ENCODE results near the gene ETV6.
A peak's percentile ranks its signal among the peaks of the same experiment; 100 is the strongest.

ETV6 gene

DNA sequence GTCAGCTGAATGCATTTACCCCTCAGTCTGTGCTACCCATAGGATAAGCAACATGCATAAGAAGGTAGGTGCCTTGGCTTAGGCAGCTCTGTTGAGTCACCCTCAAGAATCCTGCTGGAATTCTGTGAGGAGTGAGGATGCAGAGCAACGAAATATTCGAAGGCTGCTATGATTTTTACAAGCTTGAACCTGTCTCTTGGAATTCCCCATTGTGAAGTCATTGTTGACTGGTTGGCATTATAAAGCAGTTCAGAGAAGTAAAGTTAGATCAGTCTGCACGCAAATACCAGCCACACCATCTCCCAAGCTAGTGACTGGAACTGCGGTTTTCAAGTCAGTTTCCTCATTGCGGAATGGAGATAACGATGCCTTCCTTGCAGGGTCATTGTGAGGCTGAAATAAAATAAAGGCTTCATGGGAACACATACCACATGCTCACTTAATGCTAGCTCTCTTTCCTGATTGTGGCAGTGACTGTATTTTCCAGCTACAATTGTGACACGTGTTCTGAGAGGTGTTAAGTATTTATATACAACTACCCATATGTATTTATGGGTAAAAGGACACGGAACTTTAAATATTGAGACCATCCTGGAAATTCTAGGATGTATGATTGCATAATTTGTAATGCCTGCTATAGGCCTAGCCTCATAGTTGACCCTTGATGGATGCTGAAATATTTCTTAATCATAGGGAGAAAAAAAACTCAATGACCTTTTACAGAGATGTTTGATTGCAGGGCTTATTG lies 96.7 kb downstream of the ETV6 start:
- DNase-seq: no peak

GRCh38 chr12:11746940-11747716 lies 97.7 kb downstream of the ETV6 start:
- DNase-seq: no peak

GRCh38 chr12:11747969-11748368 lies 98.5 kb downstream of the ETV6 start:
- DNase-seq: no peak

DNA sequence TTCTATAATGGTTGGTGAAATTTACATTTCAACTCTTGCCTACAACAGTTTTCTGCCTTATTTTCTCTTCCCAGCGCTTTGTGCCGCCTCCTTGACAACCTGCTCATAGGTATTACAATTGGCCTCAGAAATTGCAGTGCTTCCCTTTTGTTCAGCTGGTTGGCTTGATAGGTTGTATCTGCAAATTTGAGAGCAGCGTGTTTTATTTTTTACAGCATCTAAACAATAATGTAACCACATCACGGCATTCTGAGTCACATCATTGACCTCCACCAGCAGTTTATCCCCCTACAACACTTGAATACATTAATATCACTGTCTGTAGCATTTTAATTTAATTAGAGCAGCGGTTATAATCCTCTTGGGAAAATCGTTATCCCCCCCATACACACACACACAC lies 99.4 kb downstream of the ETV6 start:
- no peak for DNase-seq

DNA sequence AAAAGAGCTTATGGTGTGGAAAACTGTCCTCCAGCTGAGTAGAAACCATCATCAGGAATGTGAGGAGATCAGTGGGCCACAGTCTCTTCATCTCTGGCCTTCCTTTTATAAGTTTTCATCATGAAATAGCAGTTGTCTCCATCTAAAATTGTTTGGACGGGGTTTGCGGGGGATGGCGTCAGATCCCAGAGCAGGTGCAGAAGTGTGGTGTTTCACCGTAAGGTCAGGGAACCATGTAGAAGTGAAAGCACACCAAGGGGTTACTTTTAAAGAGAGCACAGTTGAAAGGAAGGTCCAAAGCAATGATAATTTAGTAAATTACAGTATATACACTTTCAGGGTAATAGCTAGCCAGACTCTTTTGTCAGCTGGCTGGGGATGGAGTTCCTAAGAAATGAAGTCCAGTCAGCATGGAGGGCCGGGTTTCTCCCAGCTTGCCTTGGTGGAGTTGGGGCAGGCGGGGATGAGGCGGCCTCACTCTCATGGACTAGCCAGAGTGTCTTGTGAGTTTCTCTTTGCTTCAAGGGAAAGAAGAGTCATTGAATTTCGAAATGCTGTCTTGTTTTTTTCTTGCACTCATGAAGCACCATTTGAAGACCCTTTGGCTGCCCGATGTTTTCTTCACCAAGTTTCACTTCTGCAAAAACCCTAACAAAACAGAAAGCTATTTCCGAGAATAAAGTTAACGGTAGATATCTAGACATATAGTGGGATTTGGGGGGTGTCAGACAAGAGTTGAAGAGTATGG lies 100.6 kb downstream of the ETV6 start:
- no peak for DNase-seq

DNA sequence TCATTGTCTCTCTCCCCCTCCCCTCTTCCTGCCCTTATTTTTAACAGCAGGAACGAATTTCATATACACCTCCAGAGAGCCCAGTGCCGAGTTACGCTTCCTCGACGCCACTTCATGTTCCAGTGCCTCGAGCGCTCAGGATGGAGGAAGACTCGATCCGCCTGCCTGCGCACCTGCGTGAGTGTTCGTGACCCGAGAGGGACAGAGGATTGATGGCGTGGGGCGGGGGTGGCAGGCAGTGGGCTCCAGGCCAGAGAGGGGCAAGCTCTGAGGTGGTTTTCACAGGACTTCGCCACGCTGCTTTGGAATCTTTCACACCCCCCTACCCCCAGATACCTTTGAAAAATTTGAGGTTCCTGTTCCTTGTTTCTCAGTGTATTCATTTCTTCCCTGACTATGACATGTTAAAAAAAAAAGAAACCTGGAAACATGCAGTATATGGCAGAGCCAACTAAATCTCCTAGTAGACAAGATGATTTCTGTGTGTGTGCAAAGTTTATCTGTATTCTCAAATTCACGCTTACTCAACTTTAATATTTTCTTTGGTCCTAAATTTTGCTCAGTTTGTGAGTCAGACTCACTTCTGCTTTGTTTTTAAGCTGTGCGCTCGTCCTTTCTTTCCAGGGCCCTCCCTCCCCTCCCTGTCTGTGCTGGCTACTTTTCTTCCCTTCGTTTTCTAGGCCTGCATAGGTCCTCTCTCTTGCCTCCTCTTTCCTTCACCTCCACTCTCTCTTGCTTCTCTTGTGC lies 103.1 kb downstream of the ETV6 start:
- DNase-seq: no peak

DNA sequence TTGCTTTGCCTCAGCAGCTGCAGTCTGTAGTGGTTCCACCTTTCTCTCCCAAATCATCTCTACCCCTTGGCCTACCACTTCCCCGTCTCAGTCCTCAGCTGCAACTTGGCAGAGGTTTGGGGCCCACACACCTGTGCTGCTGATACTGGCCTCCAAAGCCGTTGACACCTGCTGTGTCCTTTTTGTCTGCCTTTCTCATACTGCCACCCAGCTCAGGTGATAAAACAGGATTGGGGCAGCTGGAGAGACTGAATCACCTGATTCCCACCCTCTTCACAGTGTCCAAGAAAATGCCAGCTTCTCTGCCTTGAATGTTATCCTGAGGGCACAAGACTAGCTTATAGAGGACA lies 103.7 kb downstream of the ETV6 start:
- DNase-seq: peak; percentile 88

DNA sequence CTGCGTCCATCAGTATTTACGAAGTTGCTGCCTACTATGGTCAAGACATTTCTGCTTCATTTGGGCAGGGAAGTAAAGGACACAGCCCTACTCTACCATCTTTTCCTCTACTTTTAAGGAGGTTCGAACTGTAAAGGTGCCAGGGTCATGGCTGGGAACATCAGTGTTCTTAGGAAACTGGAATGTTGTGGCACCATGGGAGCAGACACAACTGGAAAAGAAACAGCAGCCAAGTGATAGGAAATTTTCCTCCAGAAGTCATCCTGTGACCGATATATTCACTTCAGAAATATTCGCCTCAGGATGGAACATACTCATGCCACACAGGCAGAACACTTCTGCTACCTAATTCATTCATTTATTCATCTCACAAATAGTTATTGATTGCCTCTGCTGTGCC lies 104.4 kb downstream of the ETV6 start:
- no peak for DNase-seq

GRCh38 chr12:11754256-11754655 lies 104.8 kb downstream of the ETV6 start:
- DNase-seq: no peak

DNA sequence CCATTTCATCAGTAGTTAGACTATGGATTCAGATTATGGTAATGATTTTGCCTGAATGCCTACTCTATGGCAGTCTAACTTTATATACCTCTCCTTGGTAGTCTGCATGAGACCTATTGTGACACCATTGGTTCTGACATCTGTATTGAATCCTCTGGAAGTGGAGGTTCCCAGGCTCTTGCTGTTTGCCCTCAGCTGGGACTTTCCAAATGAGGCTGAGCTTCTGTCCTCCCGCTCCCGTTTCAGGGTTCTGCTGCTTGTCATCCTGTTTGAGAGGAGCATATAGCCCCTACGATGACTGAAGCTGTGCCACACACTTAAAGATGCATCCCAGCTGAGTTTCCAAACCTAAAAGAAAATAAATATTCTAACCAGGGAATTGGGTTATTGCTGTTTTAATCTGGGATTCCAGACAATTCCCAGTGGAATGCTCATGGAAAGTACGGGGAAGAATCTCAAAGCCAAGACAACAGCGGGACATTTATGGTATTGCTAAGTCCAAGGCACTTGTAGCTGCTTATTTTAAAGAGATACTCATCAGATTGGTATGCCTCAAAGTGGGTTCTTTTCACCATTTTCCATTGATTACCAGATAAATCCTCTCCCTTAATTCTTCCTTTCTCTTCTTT lies 105.9 kb downstream of the ETV6 start:
- DNase-seq: no peak

DNA sequence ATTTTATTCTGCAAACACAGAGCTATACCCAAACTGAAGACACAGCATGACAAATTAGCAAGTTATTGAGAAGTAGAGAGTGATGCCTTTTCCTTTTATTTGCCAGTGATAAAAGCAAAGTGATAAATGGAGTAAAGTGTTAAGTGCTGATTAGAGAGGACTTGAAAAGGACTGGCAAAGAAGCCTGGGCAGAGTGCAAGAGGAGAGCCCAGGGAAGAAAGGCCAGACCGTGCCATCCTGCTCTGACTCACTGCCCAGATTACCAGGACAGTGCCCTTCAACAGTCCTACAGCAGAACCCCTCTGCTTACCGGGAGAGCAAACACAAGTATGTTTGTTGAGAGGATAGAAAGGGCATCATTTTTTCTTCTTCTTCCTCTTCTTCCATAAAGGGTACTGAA lies 106.5 kb downstream of the ETV6 start:
- DNase-seq: no peak

DNA sequence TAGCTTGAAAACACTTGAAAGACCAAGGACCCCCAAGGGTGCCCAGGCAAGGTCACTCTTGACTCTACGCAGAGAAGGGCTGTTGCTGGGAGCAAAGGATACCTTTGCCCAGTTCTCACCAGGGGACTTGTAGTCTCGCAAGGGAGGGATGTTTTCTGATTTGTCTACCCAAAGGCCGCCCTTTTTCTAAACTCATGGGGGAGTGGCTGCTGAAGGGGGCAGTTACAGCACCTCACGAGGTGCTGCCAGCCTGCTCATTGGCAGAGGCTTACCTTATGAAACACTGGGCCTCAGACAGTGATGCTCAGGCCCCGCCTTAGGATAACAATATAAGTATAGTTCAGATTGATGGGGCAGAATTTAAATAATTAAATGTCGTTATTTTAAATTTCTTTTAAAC lies 107.0 kb downstream of the ETV6 start:
- no peak for DNase-seq

DNA sequence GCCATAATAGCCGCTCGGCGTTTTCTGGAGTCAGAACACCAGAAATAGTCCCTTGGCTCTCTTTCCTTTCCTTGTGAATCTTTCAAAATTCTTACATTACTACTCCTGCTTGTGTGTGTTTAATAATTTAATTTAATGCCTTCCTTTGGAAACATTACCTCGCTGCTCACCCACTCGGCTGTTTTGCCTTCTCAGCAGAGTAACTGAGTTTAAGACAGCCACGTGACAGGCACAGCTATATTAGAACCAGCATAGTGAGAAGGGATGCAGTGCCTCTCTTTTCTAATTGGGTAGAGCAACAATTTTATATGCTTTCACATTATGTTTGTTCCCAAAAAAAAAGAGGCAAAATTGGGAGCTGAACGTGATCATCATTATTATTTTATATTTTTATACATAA lies 107.6 kb downstream of the ETV6 start:
- DNase-seq: no peak

- no peak for DNase-seq
Measured at GRCh38 chr12:11757531-11757930, 108.1 kb downstream of the ETV6 start.

DNA sequence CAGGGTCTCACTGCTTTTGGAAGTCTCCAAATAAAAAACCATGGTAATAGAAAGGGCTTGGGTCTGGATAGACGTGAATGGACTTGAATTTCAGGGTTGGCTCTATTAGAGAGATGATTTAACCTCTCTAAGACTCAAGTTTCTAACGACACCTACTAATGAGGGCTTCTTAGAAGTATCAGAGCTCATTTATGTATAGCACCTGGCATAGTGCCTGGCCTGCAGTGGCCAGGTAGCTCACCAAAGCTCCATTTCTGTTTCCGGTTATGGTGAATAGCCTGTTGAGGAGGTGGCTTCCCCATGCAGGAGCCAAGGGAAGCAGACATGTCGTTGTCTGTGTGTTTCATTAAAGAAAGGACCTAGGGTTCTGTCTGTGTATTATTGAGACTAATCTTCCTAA lies 108.6 kb downstream of the ETV6 start:
- peak; percentile 81 for DNase-seq

GRCh38 chr12:11758510-11759493 lies 109.3 kb downstream of the ETV6 start:
- DNase-seq: no peak

- DNase-seq: no peak
Measured at GRCh38 chr12:11759494-11759878, 110.0 kb downstream of the ETV6 start.

DNA sequence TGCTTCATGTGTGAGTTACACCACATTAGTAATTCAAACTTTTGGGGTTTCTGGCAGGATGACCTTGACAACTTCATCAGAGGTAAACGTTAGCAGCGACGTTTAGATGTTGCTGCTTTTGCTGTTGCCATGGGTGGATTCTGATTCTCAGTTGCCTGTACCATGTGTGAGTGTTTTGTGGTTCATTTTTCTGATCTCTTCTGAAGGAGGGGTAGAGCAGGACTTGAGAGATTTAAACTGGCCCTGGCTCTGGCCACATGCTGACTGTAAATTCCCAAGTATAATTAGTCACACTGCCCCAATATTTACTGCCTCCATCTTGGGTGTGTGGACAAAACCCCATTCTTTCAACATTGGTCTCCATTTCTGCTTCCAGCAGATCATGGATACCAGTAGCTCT lies 110.4 kb downstream of the ETV6 start:
- no peak for DNase-seq

DNA sequence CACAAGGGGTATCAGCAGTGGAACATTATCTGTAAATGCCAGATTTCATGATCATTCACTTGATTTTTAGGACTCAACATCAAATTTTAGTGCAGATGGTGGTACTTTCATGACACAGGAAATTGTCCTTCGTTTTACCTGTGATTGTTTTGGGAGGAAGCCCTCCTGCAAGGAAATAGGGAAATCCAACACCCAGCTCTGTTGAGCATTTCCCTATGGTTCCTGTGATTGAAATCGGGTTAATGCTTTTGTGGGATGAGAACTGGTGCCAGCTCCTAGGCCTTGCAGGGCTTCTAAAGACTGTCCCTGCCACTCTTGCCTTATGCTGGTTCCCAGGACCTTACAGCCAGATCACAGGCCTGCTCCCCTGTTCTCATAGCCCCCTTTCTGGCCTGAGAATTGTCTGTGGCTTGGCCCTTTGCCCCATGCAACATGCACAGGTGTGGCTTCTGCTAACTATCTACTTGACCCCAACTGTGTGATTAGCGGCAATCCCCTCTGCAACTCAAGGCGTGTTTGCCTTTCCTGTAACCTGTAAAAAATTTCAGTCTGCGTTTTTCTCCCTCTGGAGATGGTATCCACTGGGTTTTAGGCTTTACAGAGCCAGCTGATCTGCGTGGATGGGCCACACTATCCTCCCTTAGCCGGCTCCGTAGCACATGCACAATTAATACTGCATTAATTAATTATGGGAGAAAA lies 112.5 kb downstream of the ETV6 start:
- DNase-seq: no peak

- DNase-seq: no peak
Measured at GRCh38 chr12:11762723-11763326, 113.4 kb downstream of the ETV6 start.
